Heart left ventricle (tissue), 13 donors: ENCODE measurements around the gene SPECC1L.

Experiments used
- POLR2A ChIP-seq, 2 donors: fragments of 450-650 bp; IDR thresholded peaks; one replicate each; pipeline ENCODE4 v1.6.1; 2017; ENCODE audit warnings: antibody characterized with exemption in 2 of 2, mild to moderate bottlenecking in 2 of 2, moderate library complexity in 2 of 2
- TF ChIP-seq, protein P1 (sequence below), 12 donors: fragments of 200-600 bp; sonication (generic) in 4 of 12; IDR thresholded peaks; one replicate each; pipeline versions ENCODE4 v1.5.0 to v1.8.0; 2018 to 2022; ENCODE audit warnings: antibody characterized with exemption in 12 of 12, mild to moderate bottlenecking in 5 of 12
- donor health status: ischemic (EF 13 %, LVEDD 7.1; RV severe dilation, severe dysfunction).
- donor health status: DM: no; HTN: yes; CAD: no.
- donor health status: DM: no; HTN: no; CAD: no.
- donor health status: ischemic (EF 25% LVEDD 6.9; RV normal size, moderate dysfunction).
- donor health status: ischemic (EF 25% LVEDD 5.7; RV mildly dilated, moderate dysfunction).
- donor health status: ischemic (EF 35%, LVEDD 5.7; RV mildly dilated, moderate dysfunction).
- donor health status: nonischemic (EF 11% LVEDD 7.7; RV severe dilation, severe dysfunction).
- donor health status: DM: yes; HTN: yes; CAD: no.
- donor health status: PGD.
- donor health status: ischemic (EF 29% LVEDD 5.4; RV normal size, mild dysfunction).
- donor health status: nonischemic (EF 23%, LVEDD 6.1; RV moderate dilation, normal function).

DNA sequence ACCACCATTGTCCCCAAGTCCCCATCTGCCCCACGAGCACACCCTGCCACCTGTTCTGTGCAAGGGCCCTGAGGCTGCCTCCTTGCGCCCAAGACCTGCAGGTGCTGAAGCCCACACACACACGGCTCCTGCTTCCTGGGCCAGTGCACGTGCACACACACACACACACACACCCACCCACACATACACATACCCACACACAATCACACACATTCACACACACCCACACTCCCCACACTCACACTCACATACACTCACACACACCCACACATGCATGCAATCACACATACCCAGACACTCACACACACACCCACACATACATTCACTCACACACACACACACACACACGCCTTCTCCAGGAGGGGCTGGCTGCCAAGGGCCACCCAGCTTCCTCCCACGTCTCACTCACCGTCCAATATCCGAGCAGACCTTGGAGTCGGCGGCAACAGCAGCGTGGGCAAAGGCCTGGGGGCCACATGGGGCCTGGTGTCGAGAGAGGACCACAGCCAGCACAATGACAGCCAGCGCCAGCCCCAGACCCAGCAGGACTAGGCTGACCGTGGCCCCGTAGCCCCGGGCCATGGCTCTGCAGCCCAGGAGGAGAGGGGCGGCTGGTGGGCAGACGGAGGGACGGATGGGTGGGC is 26.4 kb upstream of the SPECC1L start:
- TF ChIP-seq, protein P1, sequence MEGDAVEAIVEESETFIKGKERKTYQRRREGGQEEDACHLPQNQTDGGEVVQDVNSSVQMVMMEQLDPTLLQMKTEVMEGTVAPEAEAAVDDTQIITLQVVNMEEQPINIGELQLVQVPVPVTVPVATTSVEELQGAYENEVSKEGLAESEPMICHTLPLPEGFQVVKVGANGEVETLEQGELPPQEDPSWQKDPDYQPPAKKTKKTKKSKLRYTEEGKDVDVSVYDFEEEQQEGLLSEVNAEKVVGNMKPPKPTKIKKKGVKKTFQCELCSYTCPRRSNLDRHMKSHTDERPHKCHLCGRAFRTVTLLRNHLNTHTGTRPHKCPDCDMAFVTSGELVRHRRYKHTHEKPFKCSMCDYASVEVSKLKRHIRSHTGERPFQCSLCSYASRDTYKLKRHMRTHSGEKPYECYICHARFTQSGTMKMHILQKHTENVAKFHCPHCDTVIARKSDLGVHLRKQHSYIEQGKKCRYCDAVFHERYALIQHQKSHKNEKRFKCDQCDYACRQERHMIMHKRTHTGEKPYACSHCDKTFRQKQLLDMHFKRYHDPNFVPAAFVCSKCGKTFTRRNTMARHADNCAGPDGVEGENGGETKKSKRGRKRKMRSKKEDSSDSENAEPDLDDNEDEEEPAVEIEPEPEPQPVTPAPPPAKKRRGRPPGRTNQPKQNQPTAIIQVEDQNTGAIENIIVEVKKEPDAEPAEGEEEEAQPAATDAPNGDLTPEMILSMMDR (IDR thresholded peaks at IDR 0.05) = no peak
- TF ChIP-seq POLR2A (IDR thresholded peaks at IDR 0.05) = no peak
